OCI-LY3 (cell line): ENCODE measurements around the gene SLC8A1.

Experiments used
- H2AFZ ChIP-seq: fragments of 200-600, 300-600 bp; shearing (Covaris generic); 2 replicates; pipeline ENCODE4 v1.6.0; 2014; ENCODE audit warnings: antibody characterized with exemption, low read depth, low read length
- H3K27ac ChIP-seq: fragments of 200-600, 300-600 bp; sonication (generic); 2 replicates; pipeline ENCODE4 v1.5.1; 2014; ENCODE audit warnings: mild to moderate bottlenecking, low read length, moderate library complexity, mixed read lengths
- H3K27me3 ChIP-seq: fragments of 200-600, 300-600 bp; sonication (generic); 2 replicates; pipeline ENCODE4 v1.6.1; 2014; ENCODE audit warnings: low read depth, low read length, mixed read lengths
- H3K36me3 ChIP-seq: fragments of 200-600, 300-600 bp; sonication (generic); replicated peaks from 2 replicates; pipeline ENCODE3; 2014; ENCODE audit warnings: low read depth, low read length, mixed read lengths
- H3K4me1 ChIP-seq: fragments of 300-600, 200-600 bp; sonication (generic); 2 replicates; pipeline ENCODE4 v1.6.1; 2014; ENCODE audit warnings: low read length, mixed read lengths
- H3K4me2 ChIP-seq: fragments of 200-600, 300-600 bp; sonication (generic); 2 replicates; pipeline ENCODE4 v1.6.1; 2014; ENCODE audit warnings: low read length, mixed read lengths
- H3K4me3 ChIP-seq: fragments of 300-600, 200-600 bp; sonication (generic); 2 replicates; pipeline ENCODE4 v1.5.1; 2014; ENCODE audit warnings: antibody characterized with exemption, mild to moderate bottlenecking, low read length, moderate library complexity
- H3K79me2 ChIP-seq: fragments of 300-600, 200-600 bp; shearing (Covaris generic); 2 replicates; pipeline ENCODE4 v1.6.1; 2014; ENCODE audit warnings: mild to moderate bottlenecking, low read length, mixed read lengths
- H3K9ac ChIP-seq: fragments of 300-600, 200-600 bp; shearing (Covaris generic); 2 replicates; pipeline ENCODE4 v1.6.0; 2014; ENCODE audit warnings: mild to moderate bottlenecking, low read length, moderate library complexity
- H3K9me3 ChIP-seq: fragments of 200-600, 300-600 bp; shearing (Covaris generic); 2 replicates; pipeline ENCODE4 v1.6.1; 2014; ENCODE audit warnings: low read length, mixed read lengths; ENCODE audit not compliant: insufficient read depth
- H4K20me1 ChIP-seq: fragments of 200-600, 300-600 bp; sonication (generic); 2 replicates; pipeline ENCODE4 v1.6.1; 2016; ENCODE audit warnings: low read length, mixed read lengths; ENCODE audit not compliant: insufficient read depth
- CTCF ChIP-seq: fragments of 200-600, 300-600 bp; sonication (generic); IDR thresholded peaks from 2 replicates; pipeline ENCODE4 v1.5.1; 2014; ENCODE audit warnings: antibody characterized with exemption, low read length, low read depth
- EZH2phosphoT487 ChIP-seq: fragments of 200-600 bp; shearing (Covaris generic); IDR thresholded peaks from 2 replicates; pipeline ENCODE4 v1.6.1; 2018; ENCODE audit warnings: antibody characterized with exemption, mixed run types, low read depth

Gene SLC8A1

GRCh38 chr2:40226637-40227036 lies 225.3 kb downstream of the SLC8A1 start:
- Histone ChIP-seq H4K20me1 (no peaks in the 10 kb centered on the region), H3K27ac (no peak overlapping the region), H3K9me3 (no peaks in the 10 kb centered on the region), H3K36me3 (no peaks in the 10 kb centered on the region), H3K27me3 (no peaks in the 10 kb centered on the region), H2AFZ (no peak overlapping the region), H3K9ac (no peak overlapping the region), H3K4me1 (no peaks in the 10 kb centered on the region), H3K4me2 (no peak overlapping the region), H3K4me3 (no peak overlapping the region), H3K79me2 (no peaks in the 10 kb centered on the region)
- no peak for TF ChIP-seq CTCF
- no peak for TF ChIP-seq EZH2phosphoT487

GRCh38 chr2:40225670-40226210 lies 226.2 kb downstream of the SLC8A1 start:
- H4K20me1 ChIP-seq: no peaks in the 10 kb centered on the region
- H3K4me1 ChIP-seq: no peaks in the 10 kb centered on the region
- no peak overlapping the region for H3K4me2 ChIP-seq
- no peak overlapping the region for H2AFZ ChIP-seq
- H3K27me3 ChIP-seq: no peaks in the 10 kb centered on the region
- no peaks in the 10 kb centered on the region for H3K36me3 ChIP-seq
- no peak overlapping the region for H3K4me3 ChIP-seq
- H3K9me3 ChIP-seq: no peaks in the 10 kb centered on the region
- H3K9ac ChIP-seq: no peak overlapping the region
- no peak for TF ChIP-seq CTCF
- TF ChIP-seq EZH2phosphoT487: no peak
- H3K79me2 ChIP-seq: no peaks in the 10 kb centered on the region
- H3K27ac ChIP-seq: no peak overlapping the region

- TF ChIP-seq CTCF (no peak), EZH2phosphoT487 (no peak)
- Histone ChIP-seq H3K36me3 (no peaks in the 10 kb centered on the region), H3K4me2 (no peak overlapping the region), H3K4me1 (no peaks in the 10 kb centered on the region), H4K20me1 (no peaks in the 10 kb centered on the region), H3K27me3 (no peaks in the 10 kb centered on the region), H3K9ac (no peak overlapping the region), H3K27ac (no peak overlapping the region), H2AFZ (no peak overlapping the region), H3K79me2 (no peaks in the 10 kb centered on the region), H3K9me3 (no peaks in the 10 kb centered on the region), H3K4me3 (no peak overlapping the region)
Measured at GRCh38 chr2:40224318-40224717, 227.6 kb downstream of the SLC8A1 start.

- no peak overlapping the region for H3K27ac ChIP-seq
- no peak overlapping the region for H2AFZ ChIP-seq
- no peaks in the 10 kb centered on the region for H4K20me1 ChIP-seq
- no peaks in the 10 kb centered on the region for H3K27me3 ChIP-seq
- no peaks in the 10 kb centered on the region for H3K79me2 ChIP-seq
- no peaks in the 10 kb centered on the region for H3K4me1 ChIP-seq
- no peak for TF ChIP-seq EZH2phosphoT487
- TF ChIP-seq CTCF: no peak
- no peak overlapping the region for H3K4me3 ChIP-seq
- H3K9ac ChIP-seq: no peak overlapping the region
- no peaks in the 10 kb centered on the region for H3K36me3 ChIP-seq
- H3K9me3 ChIP-seq: no peaks in the 10 kb centered on the region
- H3K4me2 ChIP-seq: no peak overlapping the region
Measured at GRCh38 chr2:40220177-40220925, 231.5 kb downstream of the SLC8A1 start.
